Activated naive CD4-positive, alpha-beta T cell treated with anti-CD3 and anti-CD28 coated beads, Interleukin-2, amount 50 U/mL, for 24 hours (primary cell): ENCODE results near the gene ELMOD3.
"Not testable (repeated sequence)": the region's sequence is repeated elsewhere in the genome, so short reads cannot be mapped to it uniquely, and the experiment has no call there.

Experiments
- H3K27ac Mint-ChIP-seq: one replicate; pipeline ENCODE4 v1.8.0; 2021; ENCODE audit warnings: mild to moderate bottlenecking, mixed read lengths
- H3K27me3 Mint-ChIP-seq: one replicate; pipeline ENCODE4 v1.8.0; 2021; ENCODE audit warnings: mixed read lengths
- H3K36me3 Mint-ChIP-seq: one replicate; pipeline ENCODE4 v1.8.0; 2021; ENCODE audit warnings: mixed read lengths
- H3K4me1 Mint-ChIP-seq: one replicate; pipeline ENCODE4 v1.8.0; 2021; ENCODE audit warnings: mixed read lengths
- H3K4me3 Mint-ChIP-seq: one replicate; pipeline ENCODE4 v1.8.0; 2021; ENCODE audit warnings: mild to moderate bottlenecking, mixed read lengths
- H3K9me3 Mint-ChIP-seq: one replicate; pipeline ENCODE4 v1.8.0; 2021; ENCODE audit warnings: mixed read lengths

Gene ELMOD3

GRCh38 chr2:85400541-85401463, 46.2 kb downstream of the ELMOD3 start:
- Mint-ChIP-seq H3K36me3 (peaks cover 8% of the 10 kb centered on the region), H3K4me1 (peaks cover 10% of the 10 kb centered on the region), H3K4me3 (no peak overlapping the region), H3K27me3 (no peaks in the 10 kb centered on the region), H3K27ac (no peak overlapping the region), H3K9me3 (peaks cover 4% of the 10 kb centered on the region)

GRCh38 chr2:85401464-85401805, 46.9 kb downstream of the ELMOD3 start:
- Mint-ChIP-seq H3K4me1 (peaks cover 12% of the 10 kb centered on the region), H3K27me3 (no peaks in the 10 kb centered on the region), H3K4me3 (no peak overlapping the region), H3K27ac (no peak overlapping the region), H3K9me3 (peaks cover 4% of the 10 kb centered on the region), H3K36me3 (peaks cover 8% of the 10 kb centered on the region)

- Mint-ChIP-seq H3K9me3 (peaks cover 4% of the 10 kb centered on the region), H3K27ac (no peak overlapping the region), H3K36me3 (peaks cover 8% of the 10 kb centered on the region), H3K4me3 (no peak overlapping the region), H3K4me1 (peaks cover 12% of the 10 kb centered on the region), H3K27me3 (no peaks in the 10 kb centered on the region)
Observed at GRCh38 chr2:85401844-85402243, 47.3 kb downstream of the ELMOD3 start.

GRCh38 chr2:85405201-85406059, 50.9 kb downstream of the ELMOD3 start:
- H3K4me3 Mint-ChIP-seq, result peak overlapping the region; percentile 61
- H3K27me3 Mint-ChIP-seq, result no peaks in the 10 kb centered on the region
- H3K4me1 Mint-ChIP-seq, result peaks cover 41% of the 10 kb centered on the region
- H3K27ac Mint-ChIP-seq, result peak overlapping the region; percentile 92
- peaks cover 8% of the 10 kb centered on the region for H3K36me3 Mint-ChIP-seq
- peaks cover 4% of the 10 kb centered on the region for H3K9me3 Mint-ChIP-seq

GRCh38 chr2:85409845-85410583, 55.4 kb downstream of the ELMOD3 start, which contains the start of gene CAPG:
Gene CAPG (minus strand): TSS chr2:85410366. CDS start chr2:85402145, 8,221 bp downstream.
- Mint-ChIP-seq H3K27me3 (peaks cover 4% of the 10 kb centered on the region), H3K4me1 (peaks cover 51% of the 10 kb centered on the region), H3K36me3 (no peaks in the 10 kb centered on the region), H3K27ac (peak within 1 kb of the TSS; percentile 51), H3K9me3 (no peaks in the 10 kb centered on the region), H3K4me3 (peak within 1 kb of the TSS; percentile 63)

- Mint-ChIP-seq H3K27me3 (peaks cover 4% of the 10 kb centered on the region), H3K4me1 (peaks cover 43% of the 10 kb centered on the region), H3K36me3 (no peaks in the 10 kb centered on the region), H3K9me3 (no peaks in the 10 kb centered on the region), H3K27ac (peak overlapping the region; percentile 35), H3K4me3 (peak overlapping the region; percentile 7)
Observed at GRCh38 chr2:85410584-85411404, 56.2 kb downstream of the ELMOD3 start.

- H3K36me3 Mint-ChIP-seq, result no peaks in the 10 kb centered on the region
- peaks cover 41% of the 10 kb centered on the region for H3K4me1 Mint-ChIP-seq
- peaks cover 4% of the 10 kb centered on the region for H3K27me3 Mint-ChIP-seq
- H3K4me3 Mint-ChIP-seq, result no peak overlapping the region
- no peaks in the 10 kb centered on the region for H3K9me3 Mint-ChIP-seq
- no peak overlapping the region for H3K27ac Mint-ChIP-seq
Observed at GRCh38 chr2:85411405-85411748, 56.8 kb downstream of the ELMOD3 start.

GRCh38 chr2:85413592-85414420, 59.2 kb downstream of the ELMOD3 start:
- Mint-ChIP-seq H3K9me3 (no peaks in the 10 kb centered on the region), H3K4me1 (peaks cover 29% of the 10 kb centered on the region), H3K27ac (no peak overlapping the region), H3K36me3 (no peaks in the 10 kb centered on the region), H3K27me3 (peaks cover 4% of the 10 kb centered on the region), H3K4me3 (peak overlapping the region; percentile 66)

- not testable (repeated sequence) for H3K27me3 Mint-ChIP-seq, H3K9me3 Mint-ChIP-seq, H3K36me3 Mint-ChIP-seq, H3K27ac Mint-ChIP-seq, H3K4me3 Mint-ChIP-seq
- peaks cover 29% of the 10 kb centered on the region for H3K4me1 Mint-ChIP-seq
Observed at GRCh38 chr2:85414421-85414759, 59.8 kb downstream of the ELMOD3 start.

- Mint-ChIP-seq H3K4me3 (no peak overlapping the region), H3K27me3 (peaks cover 4% of the 10 kb centered on the region), H3K36me3 (no peaks in the 10 kb centered on the region), H3K9me3 (no peaks in the 10 kb centered on the region), H3K27ac (peak overlapping the region; percentile 33), H3K4me1 (peaks cover 27% of the 10 kb centered on the region)
Observed at GRCh38 chr2:85414761-85415553, 60.4 kb downstream of the ELMOD3 start.

GRCh38 chr2:85415980-85416650, 61.5 kb downstream of the ELMOD3 start:
- peaks cover 4% of the 10 kb centered on the region for H3K27me3 Mint-ChIP-seq
- H3K27ac Mint-ChIP-seq, result no peak overlapping the region
- H3K4me1 Mint-ChIP-seq, result peaks cover 23% of the 10 kb centered on the region
- no peaks in the 10 kb centered on the region for H3K9me3 Mint-ChIP-seq
- no peak overlapping the region for H3K4me3 Mint-ChIP-seq
- H3K36me3 Mint-ChIP-seq, result no peaks in the 10 kb centered on the region

- Mint-ChIP-seq H3K36me3 (no peaks in the 10 kb centered on the region), H3K27me3 (peaks cover 3% of the 10 kb centered on the region), H3K27ac (peak within 1 kb of the TSS; percentile 99), H3K4me1 (peaks cover 21% of the 10 kb centered on the region), H3K4me3 (peak within 1 kb of the TSS; percentile 97), H3K9me3 (no peaks in the 10 kb centered on the region)
Observed at GRCh38 chr2:85418132-85419008, 63.8 kb downstream of the ELMOD3 start, which contains the start of gene SH2D6. Gene SH2D6 (plus strand): TSS chr2:85418714. CDS start chr2:85429466, 10,752 bp downstream.
